ACC112 (cell line): Measurements from ENCODE around the gene ESRRB.

ENCODE experiments used
- H2AFZ ChIP-seq: fragments of 200-600 bp; sonication (generic); one replicate; pipeline ENCODE4 v1.6.0; 2017; ENCODE audit warnings: antibody characterized with exemption, low read length; ENCODE audit not compliant: unreplicated experiment
- H3K27ac ChIP-seq: fragments of 200-600 bp; sonication (generic); 2 replicates; pipeline ENCODE4 v1.5.1; 2014; ENCODE audit warnings: low read depth, mild to moderate bottlenecking, antibody characterized with exemption, low read length, moderate library complexity
- H3K27me3 ChIP-seq: fragments of 200-600 bp; sonication (generic); 2 replicates; pipeline ENCODE4 v1.6.1; 2014; ENCODE audit warnings: mild to moderate bottlenecking, antibody characterized with exemption, low read length, moderate library complexity, mixed read lengths; ENCODE audit not compliant: insufficient read depth
- H3K36me3 ChIP-seq: fragments of 200-600 bp; sonication (generic); 2 replicates; pipeline ENCODE4 v1.6.1; 2016; ENCODE audit warnings: mild to moderate bottlenecking, antibody characterized with exemption, low read length, moderate library complexity, mixed read lengths; ENCODE audit not compliant: insufficient read depth
- H3K4me1 ChIP-seq: fragments of 200-600 bp; sonication (generic); one replicate; pipeline ENCODE4 v1.6.1; 2016; ENCODE audit warnings: low read length, mixed read lengths; ENCODE audit not compliant: insufficient read depth, unreplicated experiment, control insufficient read depth
- H3K4me3 ChIP-seq: fragments of 200-600 bp; sonication (generic); 2 replicates; pipeline ENCODE4 v1.5.1; 2014; ENCODE audit warnings: mild to moderate bottlenecking, low read depth, low read length
- H3K79me2 ChIP-seq: fragments of 200-600 bp; sonication (generic); one replicate; pipeline ENCODE4 v1.6.0; 2016; ENCODE audit warnings: low read length; ENCODE audit not compliant: control insufficient read depth, unreplicated experiment, insufficient read depth

Gene ESRRB

GRCh38 chr14:76375947-76376404, at the start of gene ESRRB:
ESRRB (plus strand) TSS chr14:76376137; CDS start chr14:76376402, 265 bp downstream.
- Histone ChIP-seq H3K27ac (no peak within 1 kb of the TSS), H3K4me1 (no peaks in the 10 kb centered on the region), H3K4me3 (peak within 1 kb of the TSS; percentile 35), H3K36me3 (no peaks in the 10 kb centered on the region), H3K79me2 (no peaks in the 10 kb centered on the region), H2AFZ (no peak within 1 kb of the TSS), H3K27me3 (peaks cover 100% of the 10 kb centered on the region)

- H3K36me3 ChIP-seq, result no peaks in the 10 kb centered on the region
- H3K27ac ChIP-seq, result no peak overlapping the region
- no peaks in the 10 kb centered on the region for H3K4me1 ChIP-seq
- H3K27me3 ChIP-seq, result peaks cover 83% of the 10 kb centered on the region
- H3K79me2 ChIP-seq, result no peaks in the 10 kb centered on the region
- no peak overlapping the region for H2AFZ ChIP-seq
- no peak overlapping the region for H3K4me3 ChIP-seq
Measured at GRCh38 chr14:76326918-76327689, 48.8 kb upstream of the ESRRB start.

GRCh38 chr14:76328457-76329137, 47.3 kb upstream of the ESRRB start:
- no peak overlapping the region for H2AFZ ChIP-seq
- H3K79me2 ChIP-seq, result no peaks in the 10 kb centered on the region
- H3K4me1 ChIP-seq, result no peaks in the 10 kb centered on the region
- no peaks in the 10 kb centered on the region for H3K36me3 ChIP-seq
- H3K27ac ChIP-seq, result no peak overlapping the region
- peaks cover 69% of the 10 kb centered on the region for H3K27me3 ChIP-seq
- H3K4me3 ChIP-seq, result no peak overlapping the region

GRCh38 chr14:76329154-76329928, 46.6 kb upstream of the ESRRB start:
- Histone ChIP-seq H3K79me2 (no peaks in the 10 kb centered on the region), H3K27ac (no peak overlapping the region), H3K36me3 (no peaks in the 10 kb centered on the region), H2AFZ (no peak overlapping the region), H3K4me3 (no peak overlapping the region), H3K27me3 (peaks cover 62% of the 10 kb centered on the region), H3K4me1 (no peaks in the 10 kb centered on the region)

DNA sequence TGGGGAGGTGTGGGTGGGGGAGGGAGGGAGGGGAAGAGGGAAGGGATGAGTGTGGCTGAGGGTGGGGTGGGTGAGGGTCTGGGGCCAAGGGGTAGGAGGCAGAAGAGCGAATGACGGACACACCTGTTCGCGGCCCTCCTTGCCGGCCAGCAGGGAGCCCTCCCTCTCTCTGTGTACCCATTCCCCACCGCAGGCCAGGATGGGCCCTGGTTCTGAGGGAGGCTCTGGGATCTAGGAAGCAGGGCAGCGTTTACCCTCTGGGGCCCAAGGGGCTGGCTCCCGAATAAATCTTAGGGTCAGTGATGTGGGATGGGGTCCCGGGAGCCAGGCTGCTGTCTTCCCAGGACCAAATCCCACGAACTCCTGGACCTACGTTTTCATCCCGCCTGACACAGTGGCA, 46.0 kb upstream of the ESRRB start:
- no peak overlapping the region for H3K4me3 ChIP-seq
- H3K79me2 ChIP-seq, result no peaks in the 10 kb centered on the region
- H3K27me3 ChIP-seq, result peaks cover 63% of the 10 kb centered on the region

GRCh38 chr14:76330411-76331327, 45.3 kb upstream of the ESRRB start:
- no peak overlapping the region for H2AFZ ChIP-seq
- H3K27ac ChIP-seq, result no peak overlapping the region
- H3K27me3 ChIP-seq, result peaks cover 65% of the 10 kb centered on the region
- no peaks in the 10 kb centered on the region for H3K4me1 ChIP-seq
- no peak overlapping the region for H3K4me3 ChIP-seq
- no peaks in the 10 kb centered on the region for H3K79me2 ChIP-seq
- no peaks in the 10 kb centered on the region for H3K36me3 ChIP-seq

More for the DNA sequence above, 46.0 kb upstream of the ESRRB start:
- H3K4me1 ChIP-seq, result no peaks in the 10 kb centered on the region
- H2AFZ ChIP-seq, result no peak overlapping the region
- no peak overlapping the region for H3K27ac ChIP-seq
- no peaks in the 10 kb centered on the region for H3K36me3 ChIP-seq

DNA sequence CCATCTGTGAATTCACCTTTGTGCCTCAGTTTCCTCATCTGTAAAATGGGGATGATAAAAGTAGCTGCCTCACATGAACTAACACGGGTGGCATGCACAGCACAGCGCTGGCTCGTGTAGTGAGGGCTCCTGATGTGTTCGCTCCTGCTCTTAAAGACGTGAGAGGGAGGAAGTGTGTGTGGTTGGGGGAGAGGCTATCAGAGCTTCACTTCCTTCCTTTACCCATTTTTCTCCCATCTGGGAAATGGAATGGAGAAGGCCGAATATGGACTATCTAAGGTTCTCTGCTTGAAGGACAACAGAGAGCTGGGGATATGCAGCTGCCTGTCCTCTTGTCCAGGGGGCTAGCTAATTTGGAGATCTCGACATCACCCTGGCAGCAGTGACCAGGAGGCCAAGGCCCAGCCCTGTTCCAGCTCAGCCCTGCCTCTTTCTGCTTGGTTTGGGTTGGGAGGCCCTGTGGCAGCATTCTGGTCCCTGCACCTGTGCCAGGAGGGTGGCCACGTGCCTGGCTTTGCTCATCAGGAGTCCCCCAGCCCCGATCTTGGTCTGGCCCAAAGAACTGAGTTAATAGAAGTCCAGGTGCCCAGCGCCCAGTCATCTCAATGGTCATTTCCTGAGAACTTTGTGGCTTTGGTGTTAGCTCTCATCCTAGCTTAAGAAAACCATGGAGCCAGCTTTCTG, 44.5 kb upstream of the ESRRB start:
- Histone ChIP-seq H2AFZ (no peak overlapping the region), H3K79me2 (no peaks in the 10 kb centered on the region), H3K27ac (no peak overlapping the region), H3K4me3 (no peak overlapping the region), H3K4me1 (no peaks in the 10 kb centered on the region), H3K36me3 (no peaks in the 10 kb centered on the region), H3K27me3 (peaks cover 70% of the 10 kb centered on the region)

GRCh38 chr14:76333664-76334063, 42.3 kb upstream of the ESRRB start:
- Histone ChIP-seq H3K27me3 (peaks cover 70% of the 10 kb centered on the region), H3K4me1 (no peaks in the 10 kb centered on the region), H3K79me2 (no peaks in the 10 kb centered on the region), H3K4me3 (no peak overlapping the region), H3K36me3 (no peaks in the 10 kb centered on the region), H3K27ac (no peak overlapping the region), H2AFZ (no peak overlapping the region)

- H3K4me3 ChIP-seq, result no peak overlapping the region
- H3K27me3 ChIP-seq, result peaks cover 64% of the 10 kb centered on the region
- H3K27ac ChIP-seq, result no peak overlapping the region
- no peaks in the 10 kb centered on the region for H3K79me2 ChIP-seq
- no peak overlapping the region for H2AFZ ChIP-seq
- H3K4me1 ChIP-seq, result no peaks in the 10 kb centered on the region
- no peaks in the 10 kb centered on the region for H3K36me3 ChIP-seq
Measured at GRCh38 chr14:76334316-76334715, 41.6 kb upstream of the ESRRB start.
